ENCODE measurements around the gene G6PC1.
A peak's percentile ranks its signal among the peaks of the same experiment; 100 is the strongest.
"Not testable (repeated sequence)": the region's sequence is repeated elsewhere in the genome, so short reads cannot be mapped to it uniquely, and the experiment has no call there.

The G6PC1 gene

DNA sequence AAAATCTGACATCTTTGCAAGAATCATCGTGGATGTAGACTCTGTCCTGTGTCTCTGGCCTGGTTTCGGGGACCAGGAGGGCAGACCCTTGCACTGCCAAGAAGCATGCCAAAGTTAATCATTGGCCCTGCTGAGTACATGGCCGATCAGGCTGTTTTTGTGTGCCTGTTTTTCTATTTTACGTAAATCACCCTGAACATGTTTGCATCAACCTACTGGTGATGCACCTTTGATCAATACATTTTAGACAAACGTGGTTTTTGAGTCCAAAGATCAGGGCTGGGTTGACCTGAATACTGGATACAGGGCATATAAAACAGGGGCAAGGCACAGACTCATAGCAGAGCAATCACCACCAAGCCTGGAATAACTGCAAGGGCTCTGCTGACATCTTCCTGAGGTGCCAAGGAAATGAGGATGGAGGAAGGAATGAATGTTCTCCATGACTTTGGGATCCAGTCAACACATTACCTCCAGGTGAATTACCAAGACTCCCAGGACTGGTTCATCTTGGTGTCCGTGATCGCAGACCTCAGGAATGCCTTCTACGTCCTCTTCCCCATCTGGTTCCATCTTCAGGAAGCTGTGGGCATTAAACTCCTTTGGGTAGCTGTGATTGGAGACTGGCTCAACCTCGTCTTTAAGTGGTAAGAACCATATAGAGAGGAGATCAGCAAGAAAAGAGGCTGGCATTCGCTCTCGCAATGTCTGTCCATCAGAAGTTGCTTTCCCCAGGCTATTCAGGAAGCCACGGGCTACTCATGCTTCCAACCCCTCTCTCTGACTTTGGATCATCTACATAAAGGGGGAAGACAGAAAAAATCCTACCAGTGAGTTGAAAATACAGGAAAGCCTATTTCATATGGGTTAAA is at the start of gene G6PC1:
TSS of gene G6PC1 (plus strand) at position 340 of the 872 bp plus-strand sequence. CDS start at position 418, 78 bp downstream.
- H3K27me3 ChIP-seq (ENCODE audit: low read depth, low read length) = no peaks in the 10 kb centered on the region
- H3K4me1 ChIP-seq (ENCODE audit: control insufficient read depth in 1 of 2, insufficient read depth in 2 of 2, low read length in 2 of 2) = no peaks in the 10 kb centered on the region
- H3K9me3 ChIP-seq (ENCODE audit: control insufficient read depth in 1 of 2, low read length in 2 of 2) = no peaks in the 10 kb centered on the region
- H3K27ac ChIP-seq (ENCODE audit: low read length) = no peak within 1 kb of the TSS
- H3K36me3 ChIP-seq (ENCODE audit: control insufficient read depth in 1 of 2, insufficient read depth in 2 of 2, low read length in 2 of 2) = no peaks in the 10 kb centered on the region
- no peak within 1 kb of the TSS for H3K4me3 ChIP-seq (ENCODE audit: low read depth in 1 of 2, low read length in 2 of 2)

DNA sequence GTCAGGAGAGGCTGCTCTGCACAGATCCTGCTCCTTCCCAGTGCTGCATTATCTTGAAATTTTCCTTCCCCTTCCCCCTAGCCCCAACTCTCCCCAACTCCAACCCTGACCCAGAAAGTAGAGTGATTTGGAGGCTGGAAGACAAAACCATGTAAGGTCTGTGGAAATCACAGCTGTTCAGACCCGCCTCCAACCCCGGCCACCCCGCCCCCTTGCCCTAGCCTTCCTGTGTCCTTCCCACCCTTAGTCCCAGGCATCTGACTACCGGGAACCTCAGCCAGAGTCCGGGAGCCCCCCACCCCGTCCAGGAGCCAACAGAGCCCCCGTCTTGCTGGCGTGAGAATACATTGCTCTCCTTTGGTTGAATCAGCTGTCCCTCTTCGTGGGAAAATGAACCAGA is 49.6 kb upstream of the G6PC1 start, which contains the start of gene AOC3:
TSS of gene AOC3 (plus strand) at position 246 of the 400 bp plus-strand sequence. CDS start at position 391, 145 bp downstream.
- Histone ChIP-seq H3K27ac (ENCODE audit: low read length) (peak within 1 kb of the TSS; percentile 68), H3K27me3 (ENCODE audit: low read depth, low read length) (no peaks in the 10 kb centered on the region), H3K9me3 (ENCODE audit: control insufficient read depth in 1 of 2, low read length in 2 of 2) (no peaks in the 10 kb centered on the region), H3K4me3 (ENCODE audit: low read depth in 1 of 2, low read length in 2 of 2) (peak within 1 kb of the TSS; percentile 58 to 77), H3K36me3 (ENCODE audit: control insufficient read depth in 1 of 2, insufficient read depth in 2 of 2, low read length in 2 of 2) (peaks cover 0 to 10% of the 10 kb centered on the region in 2 donors), H3K4me1 (ENCODE audit: control insufficient read depth in 1 of 2, insufficient read depth in 2 of 2, low read length in 2 of 2) (peaks cover 0 to 27% of the 10 kb centered on the region in 2 donors)

DNA sequence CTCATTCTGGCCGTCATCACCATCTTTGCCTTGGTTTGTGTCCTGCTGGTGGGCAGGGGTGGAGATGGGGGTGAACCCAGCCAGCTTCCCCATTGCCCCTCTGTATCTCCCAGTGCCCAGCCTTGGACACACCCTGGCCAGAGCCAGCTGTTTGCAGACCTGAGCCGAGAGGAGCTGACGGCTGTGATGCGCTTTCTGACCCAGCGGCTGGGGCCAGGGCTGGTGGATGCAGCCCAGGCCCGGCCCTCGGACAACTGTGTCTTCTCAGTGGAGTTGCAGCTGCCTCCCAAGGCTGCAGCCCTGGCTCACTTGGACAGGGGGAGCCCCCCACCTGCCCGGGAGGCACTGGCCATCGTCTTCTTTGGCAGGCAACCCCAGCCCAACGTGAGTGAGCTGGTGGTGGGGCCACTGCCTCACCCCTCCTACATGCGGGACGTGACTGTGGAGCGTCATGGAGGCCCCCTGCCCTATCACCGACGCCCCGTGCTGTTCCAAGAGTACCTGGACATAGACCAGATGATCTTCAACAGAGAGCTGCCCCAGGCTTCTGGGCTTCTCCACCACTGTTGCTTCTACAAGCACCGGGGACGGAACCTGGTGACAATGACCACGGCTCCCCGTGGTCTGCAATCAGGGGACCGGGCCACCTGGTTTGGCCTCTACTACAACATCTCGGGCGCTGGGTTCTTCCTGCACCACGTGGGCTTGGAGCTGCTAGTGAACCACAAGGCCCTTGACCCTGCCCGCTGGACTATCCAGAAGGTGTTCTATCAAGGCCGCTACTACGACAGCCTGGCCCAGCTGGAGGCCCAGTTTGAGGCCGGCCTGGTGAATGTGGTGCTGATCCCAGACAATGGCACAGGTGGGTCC is 49.0 kb upstream of the G6PC1 start:
- H3K4me1 ChIP-seq (ENCODE audit: control insufficient read depth in 1 of 2, insufficient read depth in 2 of 2, low read length in 2 of 2) = peaks cover 0 to 30% of the 10 kb centered on the region in 2 donors
- not testable (repeated sequence) for H3K36me3 ChIP-seq (ENCODE audit: control insufficient read depth in 1 of 2, insufficient read depth in 2 of 2, low read length in 2 of 2); H3K9me3 ChIP-seq (ENCODE audit: control insufficient read depth in 1 of 2, low read length in 2 of 2); H3K27me3 ChIP-seq (ENCODE audit: low read depth, low read length)
- H3K27ac ChIP-seq (ENCODE audit: low read length) = peak overlapping the region; percentile 68
- peak overlapping the region; percentile 58 to 77 for H3K4me3 ChIP-seq (ENCODE audit: low read depth in 1 of 2, low read length in 2 of 2)

DNA sequence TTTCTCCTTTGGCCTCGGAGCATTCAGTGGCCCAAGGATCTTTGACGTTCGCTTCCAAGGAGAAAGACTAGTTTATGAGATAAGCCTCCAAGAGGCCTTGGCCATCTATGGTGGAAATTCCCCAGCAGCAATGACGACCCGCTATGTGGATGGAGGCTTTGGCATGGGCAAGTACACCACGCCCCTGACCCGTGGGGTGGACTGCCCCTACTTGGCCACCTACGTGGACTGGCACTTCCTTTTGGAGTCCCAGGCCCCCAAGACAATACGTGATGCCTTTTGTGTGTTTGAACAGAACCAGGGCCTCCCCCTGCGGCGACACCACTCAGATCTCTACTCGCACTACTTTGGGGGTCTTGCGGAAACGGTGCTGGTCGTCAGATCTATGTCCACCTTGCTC is 48.2 kb upstream of the G6PC1 start:
- H3K27me3 ChIP-seq (ENCODE audit: low read depth, low read length) = no peaks in the 10 kb centered on the region
- peak overlapping the region; percentile 77 to 79 for H3K4me3 ChIP-seq (ENCODE audit: low read depth in 1 of 2, low read length in 2 of 2)
- H3K4me1 ChIP-seq (ENCODE audit: control insufficient read depth in 1 of 2, insufficient read depth in 2 of 2, low read length in 2 of 2) = peaks cover 0 to 38% of the 10 kb centered on the region in 2 donors
- peak overlapping the region; percentile 75 for H3K27ac ChIP-seq (ENCODE audit: low read length)
- no peaks in the 10 kb centered on the region for H3K9me3 ChIP-seq (ENCODE audit: control insufficient read depth in 1 of 2, low read length in 2 of 2)
- peaks cover 0 to 17% of the 10 kb centered on the region in 2 donors for H3K36me3 ChIP-seq (ENCODE audit: control insufficient read depth in 1 of 2, insufficient read depth in 2 of 2, low read length in 2 of 2)

DNA sequence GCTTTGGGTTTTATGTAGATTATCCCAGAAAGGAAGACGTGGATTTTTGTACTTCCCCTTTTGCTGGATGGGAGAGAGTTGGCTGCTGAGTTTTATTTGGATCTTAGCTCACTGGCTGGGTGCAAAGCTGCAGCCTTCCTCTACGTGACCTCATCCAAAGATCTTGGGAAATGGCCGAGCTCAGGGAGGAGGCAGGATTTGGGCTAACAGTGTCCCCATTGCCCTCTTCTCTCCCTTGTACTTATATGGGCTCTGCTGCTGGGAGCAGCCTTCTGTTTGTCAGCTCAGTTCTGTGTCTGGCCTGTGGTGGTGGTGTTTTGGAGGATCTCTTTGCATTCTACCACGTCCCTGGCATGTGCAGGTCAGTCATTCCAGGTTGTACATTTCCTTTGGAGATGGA is 47.6 kb upstream of the G6PC1 start:
- peaks cover 0 to 40% of the 10 kb centered on the region in 2 donors for H3K4me1 ChIP-seq (ENCODE audit: control insufficient read depth in 1 of 2, insufficient read depth in 2 of 2, low read length in 2 of 2)

DNA sequence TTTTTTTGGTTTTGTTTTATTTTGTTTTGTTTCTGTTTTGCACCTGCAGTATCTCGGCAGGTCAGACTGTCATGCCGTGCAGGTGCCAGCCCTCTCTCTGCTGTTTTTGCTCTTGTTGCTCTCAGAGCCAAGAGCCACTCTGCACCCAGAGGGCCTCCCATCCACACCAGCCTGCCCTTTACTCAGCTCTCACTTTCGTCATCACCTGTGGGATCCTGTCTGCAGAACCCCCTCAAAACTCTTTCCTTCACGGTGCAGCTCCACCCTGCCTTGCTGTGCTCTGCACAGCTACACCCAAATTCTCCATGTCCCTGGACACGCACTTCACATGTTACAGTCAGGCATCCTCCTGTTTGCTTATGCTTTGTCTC is 47.0 kb upstream of the G6PC1 start:
- Histone ChIP-seq H3K27ac (ENCODE audit: low read length) (peak overlapping the region; percentile 75), H3K27me3 (ENCODE audit: low read depth, low read length) (no peaks in the 10 kb centered on the region), H3K4me1 (ENCODE audit: control insufficient read depth in 1 of 2, insufficient read depth in 2 of 2, low read length in 2 of 2) (peaks cover 0 to 40% of the 10 kb centered on the region in 2 donors), H3K36me3 (ENCODE audit: control insufficient read depth in 1 of 2, insufficient read depth in 2 of 2, low read length in 2 of 2) (peaks cover 0 to 19% of the 10 kb centered on the region in 2 donors), H3K9me3 (ENCODE audit: control insufficient read depth in 1 of 2, low read length in 2 of 2) (no peaks in the 10 kb centered on the region), H3K4me3 (ENCODE audit: low read depth in 1 of 2, low read length in 2 of 2) (peak overlapping the region; percentile 77 to 79)

More for the DNA sequence above, 47.6 kb upstream of the G6PC1 start:
- no peaks in the 10 kb centered on the region for H3K9me3 ChIP-seq (ENCODE audit: control insufficient read depth in 1 of 2, low read length in 2 of 2)
- H3K27ac ChIP-seq (ENCODE audit: low read length) = peak overlapping the region; percentile 75
- no peaks in the 10 kb centered on the region for H3K27me3 ChIP-seq (ENCODE audit: low read depth, low read length)
- H3K4me3 ChIP-seq (ENCODE audit: low read depth in 1 of 2, low read length in 2 of 2) = peak overlapping the region; percentile 77 to 79
- H3K36me3 ChIP-seq (ENCODE audit: control insufficient read depth in 1 of 2, insufficient read depth in 2 of 2, low read length in 2 of 2) = peaks cover 0 to 19% of the 10 kb centered on the region in 2 donors

DNA sequence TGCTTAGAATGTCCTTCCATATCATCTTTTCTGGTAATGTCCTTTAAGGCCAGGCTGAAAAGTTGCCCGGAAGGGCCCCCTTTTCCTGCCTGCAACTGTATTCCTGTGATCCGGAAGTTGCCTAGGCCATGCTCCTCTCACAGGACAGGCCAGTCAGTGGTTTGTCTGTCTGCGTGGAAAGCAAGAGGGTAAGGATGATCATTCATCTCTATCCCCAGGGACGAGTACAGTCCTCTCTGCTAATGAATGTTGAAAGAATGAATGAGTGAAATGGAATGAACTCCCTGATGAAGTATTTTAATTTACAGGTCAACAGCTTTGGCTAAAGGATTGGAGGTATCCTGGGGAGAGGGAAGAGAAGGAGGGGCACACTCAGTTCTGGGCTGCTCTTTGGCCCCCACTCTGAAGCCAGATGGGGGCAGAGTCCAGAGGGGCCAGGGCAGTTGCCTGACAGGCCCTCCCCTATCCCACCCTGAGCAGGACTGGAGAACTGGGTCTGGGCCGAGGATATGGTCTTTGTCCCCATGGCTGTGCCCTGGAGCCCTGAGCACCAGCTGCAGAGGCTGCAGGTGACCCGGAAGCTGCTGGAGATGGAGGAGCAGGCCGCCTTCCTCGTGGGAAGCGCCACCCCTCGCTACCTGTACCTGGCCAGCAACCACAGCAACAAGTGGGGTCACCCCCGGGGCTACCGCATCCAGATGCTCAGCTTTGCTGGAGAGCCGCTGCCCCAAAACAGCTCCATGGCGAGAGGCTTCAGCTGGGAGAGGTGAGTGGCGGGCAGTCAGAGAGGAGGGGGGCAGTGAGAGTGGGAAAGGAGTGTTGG is 46.4 kb upstream of the G6PC1 start:
- Histone ChIP-seq H3K4me1 (ENCODE audit: control insufficient read depth in 1 of 2, insufficient read depth in 2 of 2, low read length in 2 of 2) (peaks cover 0 to 39% of the 10 kb centered on the region in 2 donors), H3K9me3 (ENCODE audit: control insufficient read depth in 1 of 2, low read length in 2 of 2) (no peaks in the 10 kb centered on the region), H3K36me3 (ENCODE audit: control insufficient read depth in 1 of 2, insufficient read depth in 2 of 2, low read length in 2 of 2) (peaks cover 0 to 19% of the 10 kb centered on the region in 2 donors), H3K27ac (ENCODE audit: low read length) (peak overlapping the region; percentile 39), H3K4me3 (ENCODE audit: low read depth in 1 of 2, low read length in 2 of 2) (peak overlapping the region; percentile 77 to 79), H3K27me3 (ENCODE audit: low read depth, low read length) (no peaks in the 10 kb centered on the region)

DNA sequence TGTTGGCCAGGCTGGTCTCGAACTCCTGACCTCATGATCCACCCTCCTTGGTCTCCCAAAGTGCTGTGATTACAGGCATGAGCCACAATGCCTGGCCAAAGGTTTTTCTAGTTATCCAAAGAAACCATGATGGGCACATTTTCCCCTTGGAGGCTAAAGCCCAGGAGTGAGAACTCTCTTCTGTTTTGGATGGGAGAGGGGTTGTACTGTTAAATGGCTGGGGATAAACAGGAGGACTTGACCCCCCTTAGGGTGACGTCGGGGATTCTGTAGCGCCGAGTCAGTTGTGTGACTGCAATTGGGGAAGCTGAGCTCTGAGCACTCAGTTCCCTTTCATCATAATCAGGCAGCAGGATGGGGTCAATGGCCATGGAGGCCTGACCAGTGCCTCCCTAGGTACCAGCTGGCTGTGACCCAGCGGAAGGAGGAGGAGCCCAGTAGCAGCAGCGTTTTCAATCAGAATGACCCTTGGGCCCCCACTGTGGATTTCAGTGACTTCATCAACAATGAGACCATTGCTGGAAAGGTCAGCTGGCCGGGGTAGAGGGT is 45.5 kb upstream of the G6PC1 start:
- H3K27ac ChIP-seq (ENCODE audit: low read length) = no peak overlapping the region

DNA sequence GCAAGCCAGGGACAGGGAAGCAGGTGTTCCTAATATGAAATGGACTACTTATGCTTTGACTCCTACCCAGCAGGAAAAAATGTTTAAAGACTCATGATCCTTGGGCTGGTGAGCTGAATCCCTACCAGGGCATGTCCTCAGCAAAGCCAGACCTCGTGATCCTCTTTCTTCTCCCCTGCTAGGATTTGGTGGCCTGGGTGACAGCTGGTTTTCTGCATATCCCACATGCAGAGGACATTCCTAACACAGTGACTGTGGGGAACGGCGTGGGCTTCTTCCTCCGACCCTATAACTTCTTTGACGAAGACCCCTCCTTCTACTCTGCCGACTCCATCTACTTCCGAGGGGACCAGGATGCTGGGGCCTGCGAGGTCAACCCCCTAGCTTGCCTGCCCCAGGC is 44.5 kb upstream of the G6PC1 start:
- H3K27ac ChIP-seq (ENCODE audit: low read length); H3K4me3 ChIP-seq (ENCODE audit: low read depth in 1 of 2, low read length in 2 of 2); H3K9me3 ChIP-seq (ENCODE audit: control insufficient read depth in 1 of 2, low read length in 2 of 2); H3K27me3 ChIP-seq (ENCODE audit: low read depth, low read length): not testable (repeated sequence)
- peaks cover 0 to 28% of the 10 kb centered on the region in 2 donors for H3K4me1 ChIP-seq (ENCODE audit: control insufficient read depth in 1 of 2, insufficient read depth in 2 of 2, low read length in 2 of 2)
- H3K36me3 ChIP-seq (ENCODE audit: control insufficient read depth in 1 of 2, insufficient read depth in 2 of 2, low read length in 2 of 2) = peaks cover 0 to 19% of the 10 kb centered on the region in 2 donors

More for the DNA sequence above, 45.5 kb upstream of the G6PC1 start:
- H3K4me3 ChIP-seq (ENCODE audit: low read depth in 1 of 2, low read length in 2 of 2) = peak overlapping the region; percentile 30 to 77
- H3K4me1 ChIP-seq (ENCODE audit: control insufficient read depth in 1 of 2, insufficient read depth in 2 of 2, low read length in 2 of 2) = peaks cover 0 to 29% of the 10 kb centered on the region in 2 donors
- no peaks in the 10 kb centered on the region for H3K9me3 ChIP-seq (ENCODE audit: control insufficient read depth in 1 of 2, low read length in 2 of 2)
- H3K27me3 ChIP-seq (ENCODE audit: low read depth, low read length) = no peaks in the 10 kb centered on the region
- H3K36me3 ChIP-seq (ENCODE audit: control insufficient read depth in 1 of 2, insufficient read depth in 2 of 2, low read length in 2 of 2) = peaks cover 0 to 19% of the 10 kb centered on the region in 2 donors

DNA sequence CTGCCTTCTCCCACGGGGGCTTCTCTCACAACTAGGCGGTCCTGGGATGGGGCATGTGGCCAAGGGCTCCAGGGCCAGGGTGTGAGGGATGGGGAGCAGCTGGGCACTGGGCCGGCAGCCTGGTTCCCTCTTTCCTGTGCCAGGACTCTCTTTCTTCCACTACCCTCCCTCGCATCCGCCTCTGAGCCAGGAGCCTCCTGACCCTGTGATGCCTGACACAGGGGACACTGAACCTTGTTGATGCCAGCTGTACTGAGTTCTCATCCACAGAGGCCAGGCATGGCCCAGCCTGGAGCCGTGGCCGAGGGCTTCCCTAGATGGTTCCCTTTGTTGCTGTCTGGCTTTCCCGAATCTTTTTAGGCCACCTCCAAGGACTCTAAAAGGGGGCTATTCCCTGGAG is 44.1 kb upstream of the G6PC1 start:
- H3K27ac ChIP-seq (ENCODE audit: low read length) = not testable (repeated sequence)

More for the DNA sequence above, 44.1 kb upstream of the G6PC1 start:
- H3K4me1 ChIP-seq (ENCODE audit: control insufficient read depth in 1 of 2, insufficient read depth in 2 of 2, low read length in 2 of 2) = peaks cover 0 to 28% of the 10 kb centered on the region in 2 donors
- H3K27me3 ChIP-seq (ENCODE audit: low read depth, low read length); H3K4me3 ChIP-seq (ENCODE audit: low read depth in 1 of 2, low read length in 2 of 2); H3K9me3 ChIP-seq (ENCODE audit: control insufficient read depth in 1 of 2, low read length in 2 of 2): not testable (repeated sequence)
- H3K36me3 ChIP-seq (ENCODE audit: control insufficient read depth in 1 of 2, insufficient read depth in 2 of 2, low read length in 2 of 2) = peaks cover 0 to 19% of the 10 kb centered on the region in 2 donors

All from muscle layer of duodenum (tissue), 2 donors.